Measurements from ENCODE around the gene MICAL2. TPM values are rescaled to one million over a fixed set of nuclear protein-coding genes. Genes with fewer than 3 reads are reported as not detected.

Gene MICAL2
- total RNA-seq, 1 experiment from 2014 or later: 37.4 TPM

- no peaks in the 10 kb centered on the region for H3K79me2 ChIP-seq (ENCODE audit: insufficient read depth, low read length)
- H3K4me3 ChIP-seq (replicated peaks in 1 of 2; ENCODE audit: low read depth in 1 of 2, low read length in 2 of 2): no peak overlapping the region
- H2AFZ ChIP-seq (ENCODE audit: low read depth, low read length, poor library complexity, severe bottlenecking): no peak overlapping the region
- ChIA-PET RAD21 (ENCODE audit: low non-redundant PET in 1 of 2, low total read pairs in 2 of 2, uncharacterized antibody in 2 of 2, unreplicated experiment in 2 of 2) (no interaction called here), POLR2A (no interaction called here), CTCF (no interaction called here)
- ATAC-seq (no peak), DNase-seq (ENCODE audit: low read depth, low spot score) (no peak)
- peaks cover 0 to 12% of the 10 kb centered on the region in 2 experiments; a peak in 1 of 4 replicates for H3K4me1 ChIP-seq (ENCODE audit: control insufficient read depth in 1 of 2, insufficient read depth in 2 of 2, low read length in 2 of 2)
- no peaks in the 10 kb centered on the region for H3K9me3 ChIP-seq (ENCODE audit: control insufficient read depth in 1 of 2, insufficient read depth in 1 of 2, low read depth in 1 of 2, low read length in 2 of 2)
- TF ChIP-seq SIN3A (IDR thresholded peaks at IDR 0.05; ENCODE audit: low read depth): no peak
- TF ChIP-seq, protein P1, sequence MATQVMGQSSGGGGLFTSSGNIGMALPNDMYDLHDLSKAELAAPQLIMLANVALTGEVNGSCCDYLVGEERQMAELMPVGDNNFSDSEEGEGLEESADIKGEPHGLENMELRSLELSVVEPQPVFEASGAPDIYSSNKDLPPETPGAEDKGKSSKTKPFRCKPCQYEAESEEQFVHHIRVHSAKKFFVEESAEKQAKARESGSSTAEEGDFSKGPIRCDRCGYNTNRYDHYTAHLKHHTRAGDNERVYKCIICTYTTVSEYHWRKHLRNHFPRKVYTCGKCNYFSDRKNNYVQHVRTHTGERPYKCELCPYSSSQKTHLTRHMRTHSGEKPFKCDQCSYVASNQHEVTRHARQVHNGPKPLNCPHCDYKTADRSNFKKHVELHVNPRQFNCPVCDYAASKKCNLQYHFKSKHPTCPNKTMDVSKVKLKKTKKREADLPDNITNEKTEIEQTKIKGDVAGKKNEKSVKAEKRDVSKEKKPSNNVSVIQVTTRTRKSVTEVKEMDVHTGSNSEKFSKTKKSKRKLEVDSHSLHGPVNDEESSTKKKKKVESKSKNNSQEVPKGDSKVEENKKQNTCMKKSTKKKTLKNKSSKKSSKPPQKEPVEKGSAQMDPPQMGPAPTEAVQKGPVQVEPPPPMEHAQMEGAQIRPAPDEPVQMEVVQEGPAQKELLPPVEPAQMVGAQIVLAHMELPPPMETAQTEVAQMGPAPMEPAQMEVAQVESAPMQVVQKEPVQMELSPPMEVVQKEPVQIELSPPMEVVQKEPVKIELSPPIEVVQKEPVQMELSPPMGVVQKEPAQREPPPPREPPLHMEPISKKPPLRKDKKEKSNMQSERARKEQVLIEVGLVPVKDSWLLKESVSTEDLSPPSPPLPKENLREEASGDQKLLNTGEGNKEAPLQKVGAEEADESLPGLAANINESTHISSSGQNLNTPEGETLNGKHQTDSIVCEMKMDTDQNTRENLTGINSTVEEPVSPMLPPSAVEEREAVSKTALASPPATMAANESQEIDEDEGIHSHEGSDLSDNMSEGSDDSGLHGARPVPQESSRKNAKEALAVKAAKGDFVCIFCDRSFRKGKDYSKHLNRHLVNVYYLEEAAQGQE (IDR thresholded peaks at IDR 0.05; ENCODE audit: low read depth): no peak
- TF ChIP-seq ELF1 (IDR thresholded peaks at IDR 0.05; ENCODE audit: borderline replicate concordance, low read depth): no peak
- no peak for TF ChIP-seq ZFX (IDR thresholded peaks at IDR 0.05)
- TF ChIP-seq, protein P2, sequence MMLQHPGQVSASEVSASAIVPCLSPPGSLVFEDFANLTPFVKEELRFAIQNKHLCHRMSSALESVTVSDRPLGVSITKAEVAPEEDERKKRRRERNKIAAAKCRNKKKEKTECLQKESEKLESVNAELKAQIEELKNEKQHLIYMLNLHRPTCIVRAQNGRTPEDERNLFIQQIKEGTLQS (IDR thresholded peaks at IDR 0.05): no peak
- TF ChIP-seq CTCF (IDR thresholded peaks at IDR 0.05 in 2 of 3, conservative IDR thresholded peaks at IDR 0.05 in 1 of 3; ENCODE audit: borderline replicate concordance in 1 of 3, insufficient read depth in 1 of 3, low read depth in 2 of 3, low read length in 2 of 3): no peak
- no peak for TF ChIP-seq SP1 (IDR thresholded peaks at IDR 0.05; ENCODE audit: low read depth)
- TF ChIP-seq RAD21 (IDR thresholded peaks at IDR 0.05; ENCODE audit: low read depth): no peak
- TF ChIP-seq POLR2AphosphoS5 (IDR thresholded peaks at IDR 0.05; ENCODE audit: low read depth, low read length): no peak
- TF ChIP-seq FOSL1 (IDR thresholded peaks at IDR 0.05; ENCODE audit: low read depth): no peak
- no peak for TF ChIP-seq EGR1 (IDR thresholded peaks at IDR 0.05; ENCODE audit: low read depth)
- TF ChIP-seq MAX (IDR thresholded peaks at IDR 0.05): no peak
- TF ChIP-seq SRF (IDR thresholded peaks at IDR 0.05; ENCODE audit: low read depth): no peak
- TF ChIP-seq EZH2phosphoT487 (IDR thresholded peaks at IDR 0.05; ENCODE audit: borderline replicate concordance): no peak
- no peak for TF ChIP-seq YY1 (IDR thresholded peaks at IDR 0.05; ENCODE audit: extremely low read depth, insufficient replicate concordance, low read depth, low read length)
- no peak for TF ChIP-seq JUND (IDR thresholded peaks at IDR 0.05)
- no peaks in the 10 kb centered on the region for H3K9me2 ChIP-seq (ENCODE audit: insufficient read depth)
- H3K27ac ChIP-seq (ENCODE audit: low read depth, low read length): no peak overlapping the region
- no peak overlapping the region for H3K4me2 ChIP-seq (ENCODE audit: low read length)
- H3K9ac ChIP-seq (ENCODE audit: low read length): no peak overlapping the region
- no TSS peak for BruUV-seq (replicated peaks)
- H3K36me3 ChIP-seq (ENCODE audit: control insufficient read depth in 1 of 2, insufficient read depth in 2 of 2, low read length in 2 of 2): no peaks in the 10 kb centered on the region
- no peaks in the 10 kb centered on the region for H4K20me1 ChIP-seq (ENCODE audit: insufficient read depth)
- intact Hi-C loops (cut with micrococcal nuclease): no loop called here
- no peaks in the 10 kb centered on the region for H3K27me3 ChIP-seq (ENCODE audit: insufficient read depth, low read length)
Measured at GRCh38 chr11:12135185-12135584, 24.8 kb downstream of the MICAL2 start.

All from HCT116 (cell line).